BLaER1 (cell line): ENCODE data around the gene ATP1B3.
"Not testable (repeated sequence)": the region's sequence is repeated elsewhere in the genome, so short reads cannot be mapped to it uniquely, and the experiment has no call there.

Source experiments
- H3K27ac ChIP-seq: shearing (Covaris generic); formaldehyde crosslinking; 2 replicates; pipeline ENCODE4 v1.8.1; 2022
- H3K27me3 ChIP-seq: shearing (Covaris generic); formaldehyde crosslinking; 2 replicates; pipeline ENCODE4 v1.8.1; 2022
- H3K36me3 ChIP-seq: shearing (Covaris generic); formaldehyde crosslinking; 2 replicates; pipeline ENCODE4 v1.8.1; 2022
- H3K4me1 ChIP-seq: shearing (Covaris generic); formaldehyde crosslinking; 2 replicates; pipeline ENCODE4 v1.8.1; 2022
- H3K4me2 ChIP-seq: shearing (Covaris generic); formaldehyde crosslinking; 2 replicates; pipeline ENCODE4 v1.8.1; 2022
- H3K4me3 ChIP-seq: shearing (Covaris generic); formaldehyde crosslinking; 2 replicates; pipeline ENCODE4 v1.8.1; 2022
- H3K9ac ChIP-seq: shearing (Covaris generic); formaldehyde crosslinking; 2 replicates; pipeline ENCODE4 v1.8.1; 2022
- H3K9me3 ChIP-seq: shearing (Covaris generic); formaldehyde crosslinking; 2 replicates; pipeline ENCODE4 v1.8.1; 2022
- H4K20me1 ChIP-seq: shearing (Covaris generic); formaldehyde crosslinking; 2 replicates; pipeline ENCODE4 v1.8.1; 2022
- Cebpa-rat ChIP-seq: shearing (Covaris generic); IDR thresholded peaks from 2 replicates; pipeline ENCODE4 v1.8.1; 2022

The ATP1B3 gene

GRCh38 chr3:141900343-141900742 lies 23.9 kb downstream of the ATP1B3 start:
- H3K4me2 ChIP-seq, result no peak overlapping the region

DNA sequence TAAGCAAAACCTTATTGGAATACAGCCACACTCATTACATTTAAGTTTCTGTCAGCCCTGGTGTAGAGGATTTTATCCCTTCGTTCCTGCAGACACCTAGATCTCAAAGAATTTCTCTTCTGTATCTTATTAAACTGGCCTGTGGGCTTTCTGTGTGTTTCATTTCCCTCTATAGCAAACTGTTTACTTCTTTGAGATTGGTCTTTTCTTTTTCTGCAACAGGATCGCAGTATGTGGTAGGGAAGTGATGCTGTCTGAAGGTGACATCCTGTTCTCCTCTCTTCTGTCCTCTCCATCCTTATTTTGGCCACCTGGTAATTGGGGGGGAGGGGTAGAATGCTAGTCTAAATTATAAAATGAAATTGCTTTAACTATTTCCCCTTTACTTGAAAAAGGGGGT lies 25.5 kb downstream of the ATP1B3 start:
- H3K9me3 ChIP-seq, result peaks cover 35% of the 10 kb centered on the region
- H3K4me3 ChIP-seq, result no peak overlapping the region
- H3K27ac ChIP-seq, result no peak overlapping the region
- no peak overlapping the region for H3K4me2 ChIP-seq
- H3K9ac ChIP-seq, result no peak overlapping the region
- TF ChIP-seq Cebpa-rat, result no peak
- H3K36me3 ChIP-seq, result peaks cover 68% of the 10 kb centered on the region
- no peaks in the 10 kb centered on the region for H3K27me3 ChIP-seq
- no peaks in the 10 kb centered on the region for H3K4me1 ChIP-seq
- H4K20me1 ChIP-seq, result peaks cover 31% of the 10 kb centered on the region

More at GRCh38 chr3:141900343-141900742, 23.9 kb downstream of the ATP1B3 start:
- Histone ChIP-seq H4K20me1 (peaks cover 39% of the 10 kb centered on the region), H3K36me3 (peaks cover 71% of the 10 kb centered on the region), H3K9me3 (peaks cover 43% of the 10 kb centered on the region), H3K4me3 (no peak overlapping the region), H3K9ac (no peak overlapping the region), H3K27ac (no peak overlapping the region), H3K4me1 (no peaks in the 10 kb centered on the region), H3K27me3 (no peaks in the 10 kb centered on the region)
- TF ChIP-seq Cebpa-rat, result no peak

- no peak overlapping the region for H3K9ac ChIP-seq
- peaks cover 68% of the 10 kb centered on the region for H3K36me3 ChIP-seq
- H3K9me3 ChIP-seq, result peaks cover 16% of the 10 kb centered on the region
- H3K4me1 ChIP-seq, result no peaks in the 10 kb centered on the region
- no peak overlapping the region for H3K4me3 ChIP-seq
- no peaks in the 10 kb centered on the region for H3K27me3 ChIP-seq
- no peak overlapping the region for H3K27ac ChIP-seq
- peaks cover 31% of the 10 kb centered on the region for H4K20me1 ChIP-seq
- H3K4me2 ChIP-seq, result no peak overlapping the region
- no peak for TF ChIP-seq Cebpa-rat
Observed at GRCh38 chr3:141904203-141904602, 27.8 kb downstream of the ATP1B3 start.

DNA sequence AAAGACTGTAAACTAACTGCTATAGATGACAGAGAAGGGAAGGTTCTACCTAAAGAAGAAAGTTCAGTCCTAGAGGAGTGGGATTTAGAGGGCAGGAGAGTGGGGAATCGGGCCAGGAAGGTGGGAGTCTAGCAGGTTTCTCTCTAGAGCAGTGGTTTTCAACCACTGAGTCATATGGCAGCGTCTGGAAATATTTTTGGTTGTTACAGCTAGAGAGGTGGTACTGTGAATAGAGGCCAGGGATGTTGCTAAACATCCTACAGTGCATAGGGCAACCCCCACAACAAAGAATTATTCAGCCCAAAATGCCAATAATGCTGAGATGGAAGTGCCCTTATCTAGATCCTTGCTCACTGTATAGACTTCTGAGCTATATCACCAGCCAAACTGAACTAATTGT lies 28.7 kb downstream of the ATP1B3 start:
- peaks cover 31% of the 10 kb centered on the region for H4K20me1 ChIP-seq
- no peak for TF ChIP-seq Cebpa-rat
- no peaks in the 10 kb centered on the region for H3K27me3 ChIP-seq
- H3K4me3 ChIP-seq, result no peak overlapping the region
- peaks cover 68% of the 10 kb centered on the region for H3K36me3 ChIP-seq
- peaks cover 6% of the 10 kb centered on the region for H3K9me3 ChIP-seq
- H3K4me1 ChIP-seq, result no peaks in the 10 kb centered on the region
- H3K27ac ChIP-seq, result no peak overlapping the region
- H3K9ac ChIP-seq, result no peak overlapping the region
- H3K4me2 ChIP-seq, result no peak overlapping the region

DNA sequence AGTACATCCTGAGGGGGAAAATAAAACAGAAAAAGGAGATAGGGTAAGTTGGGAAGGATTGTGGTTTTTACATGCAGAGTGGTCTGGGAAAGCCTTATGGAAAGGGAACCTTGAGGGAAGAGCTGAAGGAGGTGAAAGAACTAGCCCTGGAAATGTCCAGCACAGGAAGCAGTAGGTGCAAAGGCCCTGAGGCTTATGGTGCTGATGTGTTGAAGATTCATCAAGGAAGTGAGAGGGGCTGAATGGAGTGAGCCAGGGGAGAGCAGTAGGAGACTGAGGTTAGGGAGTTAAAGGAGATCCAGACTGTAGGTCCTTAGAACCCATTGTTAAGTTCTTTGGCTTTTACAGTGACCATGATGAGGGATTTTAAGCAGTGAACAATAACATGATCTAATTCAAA lies 33.0 kb downstream of the ATP1B3 start:
- no peaks in the 10 kb centered on the region for H3K4me1 ChIP-seq
- H3K9me3 ChIP-seq, result no peaks in the 10 kb centered on the region
- no peak overlapping the region for H3K27ac ChIP-seq
- no peaks in the 10 kb centered on the region for H3K27me3 ChIP-seq
- no peak overlapping the region for H3K4me2 ChIP-seq
- H4K20me1 ChIP-seq, result 0 out of 2 replicates have a peak, but pooled peaks cover 10% of the 10 kb centered on the region
- no peak overlapping the region for H3K4me3 ChIP-seq
- no peak for TF ChIP-seq Cebpa-rat
- peaks cover 82% of the 10 kb centered on the region for H3K36me3 ChIP-seq
- no peak overlapping the region for H3K9ac ChIP-seq

DNA sequence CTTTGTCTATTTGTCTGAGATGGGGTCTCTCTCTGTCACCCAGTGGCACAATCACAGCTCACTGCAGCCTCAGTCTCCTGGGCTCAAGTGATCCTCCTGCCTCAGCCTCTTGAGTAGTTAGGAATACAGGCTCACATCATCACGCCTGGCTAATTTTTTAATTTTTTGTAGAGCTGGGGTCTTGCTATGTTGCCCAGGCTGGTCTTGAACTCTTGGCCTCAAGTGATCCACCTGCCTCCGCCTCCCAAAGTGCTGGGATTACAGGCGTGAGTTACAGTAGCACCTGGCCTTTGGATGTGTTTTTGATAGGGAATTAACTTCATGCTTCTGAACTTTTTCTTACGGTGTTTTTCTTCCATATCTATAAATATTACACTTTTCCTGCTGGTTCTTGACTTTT lies 33.5 kb downstream of the ATP1B3 start:
- H3K27ac ChIP-seq, H3K27me3 ChIP-seq, H3K9me3 ChIP-seq, H3K4me3 ChIP-seq, H3K4me1 ChIP-seq, H4K20me1 ChIP-seq, H3K9ac ChIP-seq, H3K4me2 ChIP-seq: not testable (repeated sequence)
- H3K36me3 ChIP-seq, result peaks cover 82% of the 10 kb centered on the region

- Histone ChIP-seq H3K36me3 (peaks cover 87% of the 10 kb centered on the region), H3K27me3 (no peaks in the 10 kb centered on the region), H3K4me2 (no peak overlapping the region), H3K4me1 (no peaks in the 10 kb centered on the region), H3K9me3 (no peaks in the 10 kb centered on the region), H4K20me1 (0 out of 2 replicates have a peak, but pooled peaks cover 4% of the 10 kb centered on the region), H3K4me3 (no peak overlapping the region), H3K9ac (no peak overlapping the region), H3K27ac (no peak overlapping the region)
- TF ChIP-seq Cebpa-rat, result no peak
Observed at GRCh38 chr3:141913150-141913811, 36.8 kb downstream of the ATP1B3 start.

- Histone ChIP-seq H3K4me3 (no peak overlapping the region), H3K27me3 (no peaks in the 10 kb centered on the region), H3K27ac (no peak overlapping the region), H3K9me3 (no peaks in the 10 kb centered on the region), H4K20me1 (0 out of 2 replicates have a peak, but pooled peaks cover 4% of the 10 kb centered on the region), H3K4me1 (no peaks in the 10 kb centered on the region), H3K36me3 (peaks cover 87% of the 10 kb centered on the region), H3K9ac (no peak overlapping the region), H3K4me2 (no peak overlapping the region)
- TF ChIP-seq Cebpa-rat, result no peak
Observed at GRCh38 chr3:141914311-141914710, 37.9 kb downstream of the ATP1B3 start.

DNA sequence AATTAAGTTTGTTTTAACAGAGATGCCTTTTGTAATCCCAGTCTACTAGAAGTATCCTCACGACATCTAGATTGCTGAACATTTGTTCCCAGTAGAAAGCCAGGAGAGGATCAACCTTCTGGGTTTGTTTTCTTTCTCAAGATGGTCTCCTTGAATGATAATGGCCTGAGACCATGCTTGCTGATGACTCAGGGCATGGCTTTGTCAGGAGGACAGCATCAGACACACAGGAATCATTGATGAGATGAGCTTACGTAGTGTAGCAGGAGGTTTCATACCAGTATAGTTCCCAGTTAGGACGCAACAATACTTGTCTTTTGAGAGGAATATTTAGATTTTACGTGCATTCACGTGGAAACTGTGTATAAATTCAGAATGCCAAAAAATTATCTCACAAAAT lies 38.6 kb downstream of the ATP1B3 start:
- no peaks in the 10 kb centered on the region for H3K9me3 ChIP-seq
- H3K4me1 ChIP-seq, result no peaks in the 10 kb centered on the region
- H3K27ac ChIP-seq, result no peak overlapping the region
- no peak for TF ChIP-seq Cebpa-rat
- peaks cover 87% of the 10 kb centered on the region for H3K36me3 ChIP-seq
- 0 out of 2 replicates have a peak, but pooled peaks cover 4% of the 10 kb centered on the region for H4K20me1 ChIP-seq
- H3K4me3 ChIP-seq, result no peak overlapping the region
- H3K27me3 ChIP-seq, result no peaks in the 10 kb centered on the region
- no peak overlapping the region for H3K9ac ChIP-seq
- no peak overlapping the region for H3K4me2 ChIP-seq

DNA sequence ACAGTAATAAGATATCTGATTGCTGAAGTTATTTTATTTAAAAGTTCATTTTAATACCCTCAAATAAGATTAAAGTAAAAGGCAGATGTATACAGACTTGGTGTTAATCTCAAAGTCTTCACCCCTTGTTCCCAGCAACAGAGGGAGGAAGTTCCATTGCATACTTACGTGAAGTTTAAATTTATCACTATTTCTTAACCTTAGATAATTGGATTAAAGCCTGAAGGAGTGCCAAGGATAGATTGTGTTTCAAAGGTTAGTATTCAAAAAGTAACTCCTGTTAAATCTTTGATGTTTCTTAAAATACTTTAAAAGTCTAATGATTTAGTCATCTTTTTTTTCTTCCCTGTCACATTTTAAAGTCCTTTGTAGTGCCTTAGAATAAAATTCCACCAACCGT lies 39.3 kb downstream of the ATP1B3 start:
- H3K4me1 ChIP-seq, result no peaks in the 10 kb centered on the region
- TF ChIP-seq Cebpa-rat, result no peak

GRCh38 chr3:141920701-141921100 lies 44.3 kb downstream of the ATP1B3 start:
- H3K9me3 ChIP-seq, result no peaks in the 10 kb centered on the region
- no peaks in the 10 kb centered on the region for H3K4me1 ChIP-seq
- no peak overlapping the region for H3K27ac ChIP-seq
- TF ChIP-seq Cebpa-rat, result no peak
- no peaks in the 10 kb centered on the region for H3K27me3 ChIP-seq
- peaks cover 92% of the 10 kb centered on the region for H3K36me3 ChIP-seq
- H3K4me2 ChIP-seq, result no peak overlapping the region
- H4K20me1 ChIP-seq, result no peaks in the 10 kb centered on the region
- H3K9ac ChIP-seq, result no peak overlapping the region
- no peak overlapping the region for H3K4me3 ChIP-seq

More for the DNA sequence above, 39.3 kb downstream of the ATP1B3 start:
- Histone ChIP-seq H4K20me1 (0 out of 2 replicates have a peak, but pooled peaks cover 4% of the 10 kb centered on the region), H3K9me3 (no peaks in the 10 kb centered on the region), H3K4me3 (no peak overlapping the region), H3K27ac (no peak overlapping the region), H3K4me2 (no peak overlapping the region), H3K36me3 (peaks cover 90% of the 10 kb centered on the region), H3K9ac (no peak overlapping the region), H3K27me3 (no peaks in the 10 kb centered on the region)
